Endodermal cell (in vitro differentiated cells): ENCODE data around the gene TACC3. TPM values are rescaled to one million over a fixed set of nuclear protein-coding genes. Genes with fewer than 3 reads are reported as not detected.

Experiments used
- DNase-seq: peaks from one replicate; pipeline ENCODE4 v3.0.0-alpha.2; 2017
- H3K27ac ChIP-seq: 2 replicates; pipeline ENCODE4 v1.5.1; 2013; ENCODE audit warnings: mild to moderate bottlenecking, low read depth, low read length, moderate library complexity
- H3K27me3 ChIP-seq: 2 replicates; pipeline ENCODE4 v1.6.1; 2013; ENCODE audit warnings: mild to moderate bottlenecking, low read length, moderate library complexity; ENCODE audit not compliant: insufficient read depth, control insufficient read depth, poor library complexity, severe bottlenecking
- H3K36me3 ChIP-seq: 2 replicates; pipeline ENCODE4 v1.7.0; 2013; ENCODE audit warnings: mild to moderate bottlenecking, low read length, moderate library complexity; ENCODE audit not compliant: control insufficient read depth, insufficient read depth
- H3K4me1 ChIP-seq: one replicate; pipeline ENCODE4 v1.7.0; 2013; ENCODE audit warnings: low read length; ENCODE audit not compliant: control insufficient read depth, insufficient read depth
- H3K4me3 ChIP-seq: 2 replicates; pipeline ENCODE4 v1.5.1; 2013; ENCODE audit warnings: mild to moderate bottlenecking, low read length, moderate library complexity
- H3K9ac ChIP-seq: 2 replicates; pipeline ENCODE4 v1.6.1; 2013; ENCODE audit warnings: mild to moderate bottlenecking, low read length, moderate library complexity; ENCODE audit not compliant: poor library complexity, severe bottlenecking; ENCODE audit errors: extremely low read depth
- H3K9me3 ChIP-seq: 2 replicates; pipeline ENCODE4 v1.6.1; 2013; ENCODE audit warnings: mild to moderate bottlenecking, low read length, moderate library complexity; ENCODE audit not compliant: control insufficient read depth
- H3K27ac Mint-ChIP-seq: 2 replicates; pipeline ENCODE4 v1.8.0; 2020; ENCODE audit warnings: mixed read lengths
- H3K27me3 Mint-ChIP-seq: 2 replicates; pipeline ENCODE4 v1.8.0; 2021; ENCODE audit warnings: mild to moderate bottlenecking, mixed read lengths; ENCODE audit not compliant: insufficient read depth
- H3K36me3 Mint-ChIP-seq: 2 replicates; pipeline ENCODE4 v1.8.0; 2020; ENCODE audit warnings: low read depth, mixed read lengths
- H3K4me1 Mint-ChIP-seq: 2 replicates; pipeline ENCODE4 v1.8.0; 2020; ENCODE audit warnings: mixed read lengths
- H3K4me3 Mint-ChIP-seq: 2 replicates; pipeline ENCODE4 v1.8.0; 2020; ENCODE audit warnings: mild to moderate bottlenecking, moderate library complexity, mixed read lengths
- H3K9me3 Mint-ChIP-seq: 2 replicates; pipeline ENCODE4 v1.8.0; 2020; ENCODE audit warnings: mild to moderate bottlenecking, mixed read lengths
- CTCF ChIP-seq: fragments of 200-600 bp; sonication (generic); conservative IDR thresholded peaks from 2 replicates; pipeline ENCODE4 v1.5.0; 2021; ENCODE audit warnings: antibody characterized with exemption, mild to moderate bottlenecking
- whole genome bisulfite sequencing, 2 experiments: methylation state at CpG; one replicate each; pipeline versions ENCODE4 v1.1.5 to v1.1.7; 2013; ENCODE audit warnings: missing lambda C conversion rate in 2 of 2, mixed read lengths in 1 of 2; ENCODE audit not compliant: insufficient coverage in 1 of 2, insufficient read length in 1 of 2; 5-methylcytosine and 5-hydroxymethylcytosine counted together
- total RNA-seq, 2 donors: library from RNA; stranded (reverse); fragmentation: NEBNext Ultra II Directional in 1 of 2; extraction: Animal tissue kit (Norgen Biotek cat#: 25700) in 1 of 2; gene quantifications; 2 replicates in 1 of 2; 3 replicates in 1 of 2; pipeline ENCODE4 v1.2.1, GENCODE V29; 2021

The TACC3 gene
- total RNA-seq, 2 donors from 2014 or later, result 113 to 182 TPM

DNA sequence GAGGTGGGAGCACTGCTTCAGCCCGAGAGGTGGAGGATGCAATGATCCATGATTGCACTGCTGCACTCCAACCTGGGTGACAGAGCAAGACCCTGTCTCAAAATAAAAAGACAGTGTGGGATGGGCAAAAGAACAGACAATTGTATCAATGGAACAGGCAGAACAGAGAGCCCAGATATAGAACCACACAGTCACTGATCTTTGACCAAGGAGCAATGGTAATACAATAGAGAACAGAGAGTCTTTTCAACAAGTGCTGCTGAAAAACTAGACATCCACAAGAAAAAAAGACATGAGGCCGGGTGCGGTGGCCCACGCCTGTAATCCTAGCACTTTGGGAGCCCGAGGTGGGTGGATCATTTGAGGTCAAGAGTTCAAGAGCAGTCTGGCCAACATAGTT lies 43.1 kb upstream of the TACC3 start:
- H3K27ac ChIP-seq, result no peak overlapping the region
- Mint-ChIP-seq H3K4me1 (peaks cover 4% of the 10 kb centered on the region), H3K4me3 (no peak overlapping the region), H3K27me3 (peaks cover 20% of the 10 kb centered on the region), H3K9me3 (no peaks in the 10 kb centered on the region), H3K36me3 (no peaks in the 10 kb centered on the region), H3K27ac (no peak overlapping the region)
- H3K4me1 ChIP-seq, result no peaks in the 10 kb centered on the region
- TF ChIP-seq CTCF, result no peak
- H3K36me3 ChIP-seq, result no peaks in the 10 kb centered on the region
- no peak for DNase-seq
- no peak overlapping the region for H3K9ac ChIP-seq
- H3K4me3 ChIP-seq, result no peak overlapping the region
- H3K27me3 ChIP-seq, result peaks cover 10% of the 10 kb centered on the region
- WGBS, 2 experiments, result 77 to 95% methylated on average over 3 to 5 of the region's 5 CpGs
- H3K9me3 ChIP-seq, result no peaks in the 10 kb centered on the region

GRCh38 chr4:1682860-1683259 lies 38.5 kb upstream of the TACC3 start:
- 84 to 86% methylated on average over 13 of the region's 13 CpGs for WGBS, 2 experiments
- no peak overlapping the region for H3K9ac ChIP-seq
- no peaks in the 10 kb centered on the region for H3K4me1 ChIP-seq
- H3K27ac ChIP-seq, result no peak overlapping the region
- no peaks in the 10 kb centered on the region for H3K9me3 ChIP-seq
- TF ChIP-seq CTCF, result no peak
- H3K4me3 ChIP-seq, result peak overlapping the region; percentile 75
- DNase-seq, result no peak
- peaks cover 17% of the 10 kb centered on the region for H3K27me3 ChIP-seq
- Mint-ChIP-seq H3K36me3 (no peaks in the 10 kb centered on the region), H3K27ac (no peak overlapping the region), H3K4me1 (peaks cover 5% of the 10 kb centered on the region), H3K9me3 (no peaks in the 10 kb centered on the region), H3K4me3 (peak overlapping the region; percentile 60), H3K27me3 (peaks cover 24% of the 10 kb centered on the region)
- no peaks in the 10 kb centered on the region for H3K36me3 ChIP-seq

DNA sequence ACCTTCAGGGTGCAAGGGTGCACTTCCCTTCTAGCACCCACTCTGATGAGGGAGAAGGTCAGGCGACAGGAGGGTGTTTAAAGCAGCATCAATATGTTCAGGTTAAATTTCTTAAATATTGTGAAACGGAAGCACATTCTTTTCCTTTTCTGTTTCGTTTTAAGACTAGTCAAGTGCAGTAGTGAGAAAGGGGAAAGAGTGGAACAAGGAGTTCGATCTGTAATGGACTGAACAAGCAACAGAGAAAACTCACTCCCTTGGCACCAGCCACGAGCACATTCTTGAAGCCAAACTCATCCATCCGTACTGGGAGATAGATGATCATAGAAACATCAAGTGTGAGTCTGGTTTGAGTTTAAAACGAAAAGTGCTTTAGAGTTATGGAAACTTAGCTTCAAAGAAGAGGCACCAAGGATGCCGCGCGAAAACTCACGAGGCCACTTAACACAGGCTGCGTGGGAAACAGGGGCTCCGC lies 38.0 kb upstream of the TACC3 start:
- Histone ChIP-seq H3K9me3 (no peaks in the 10 kb centered on the region), H3K27me3 (peaks cover 17% of the 10 kb centered on the region), H3K27ac (no peak overlapping the region), H3K4me3 (peak overlapping the region; percentile 75), H3K9ac (peak overlapping the region; percentile 2), H3K4me1 (no peaks in the 10 kb centered on the region), H3K36me3 (no peaks in the 10 kb centered on the region)
- no peaks in the 10 kb centered on the region for H3K9me3 Mint-ChIP-seq
- peaks cover 24% of the 10 kb centered on the region for H3K27me3 Mint-ChIP-seq
- peak overlapping the region; percentile 60 for H3K4me3 Mint-ChIP-seq
- no peak overlapping the region for H3K27ac Mint-ChIP-seq
- H3K36me3 Mint-ChIP-seq, result no peaks in the 10 kb centered on the region
- TF ChIP-seq CTCF, result no peak
- no peak for DNase-seq
- WGBS, 2 experiments, result 24 to 33% methylated on average over 9 to 13 of the region's 13 CpGs
- H3K4me1 Mint-ChIP-seq, result peaks cover 5% of the 10 kb centered on the region
